WTC11 (cell line): ENCODE measurements around the gene NUDT15. TPM values are rescaled to one million over a fixed set of nuclear protein-coding genes. Genes with fewer than 3 reads are reported as not detected.

Experiments
- ATF3 ChIP-seq: sonication (generic); formaldehyde crosslinking; conservative IDR thresholded peaks from 2 replicates; pipeline ENCODE4 v1.8.1; 2022; ENCODE audit warnings: mild to moderate bottlenecking, missing genetic modification reagents
- CREB1 ChIP-seq: sonication (generic); formaldehyde crosslinking; IDR thresholded peaks from 2 replicates; pipeline ENCODE4 v1.8.0; 2023; ENCODE audit warnings: mild to moderate bottlenecking, missing genetic modification reagents
- E2F4 ChIP-seq: sonication (generic); formaldehyde crosslinking; IDR thresholded peaks from 2 replicates; pipeline ENCODE4 v1.8.1; 2022; ENCODE audit warnings: low read depth, mild to moderate bottlenecking, moderate library complexity, missing genetic modification reagents, borderline replicate concordance
- ESRRA ChIP-seq: sonication (generic); formaldehyde crosslinking; IDR thresholded peaks from 2 replicates; pipeline ENCODE4 v1.8.1; 2022; ENCODE audit warnings: mild to moderate bottlenecking, missing genetic modification reagents, borderline replicate concordance
- ETV6 ChIP-seq: sonication (generic); formaldehyde crosslinking; IDR thresholded peaks from 2 replicates; pipeline ENCODE4 v1.8.1; 2022; ENCODE audit warnings: mild to moderate bottlenecking, missing genetic modification reagents
- FOXK1 ChIP-seq: sonication (generic); formaldehyde crosslinking; IDR thresholded peaks from 2 replicates; pipeline ENCODE4 v1.8.0; 2022; ENCODE audit warnings: mild to moderate bottlenecking, moderate library complexity, missing genetic modification reagents
- GRHL2 ChIP-seq: fragments of 250-450 bp; sonication (Bioruptor Pico); IDR thresholded peaks from 2 replicates; pipeline ENCODE4 v1.8.0; 2022; ENCODE audit warnings: mild to moderate bottlenecking, moderate library complexity; ENCODE audit not compliant: insufficient replicate concordance, severe bottlenecking
- GTF2I ChIP-seq: fragments of 250-450 bp; sonication (Bioruptor Pico); conservative IDR thresholded peaks from 2 replicates; pipeline ENCODE4 v1.4.0; 2021; ENCODE audit warnings: mild to moderate bottlenecking
- HMGA2 ChIP-seq: fragments of 250-450 bp; sonication (Bioruptor Pico); IDR thresholded peaks from 2 replicates; pipeline ENCODE4 v1.4.0; 2021; ENCODE audit warnings: mild to moderate bottlenecking, moderate library complexity
- IRF1 ChIP-seq: sonication (generic); formaldehyde crosslinking; IDR thresholded peaks from 2 replicates; pipeline ENCODE4 v1.8.0; 2023; ENCODE audit warnings: missing genetic modification reagents
- NFYB ChIP-seq: sonication (generic); formaldehyde crosslinking; conservative IDR thresholded peaks from 2 replicates; pipeline ENCODE4 v1.8.0; 2022; ENCODE audit warnings: low read depth, missing genetic modification reagents
- NR1H2 ChIP-seq: sonication (generic); formaldehyde crosslinking; IDR thresholded peaks from 2 replicates; pipeline ENCODE4 v1.9.0; 2021; ENCODE audit warnings: mild to moderate bottlenecking, moderate library complexity, missing genetic modification reagents
- RORB ChIP-seq: fragments of 250-450 bp; sonication (Bioruptor Pico); IDR thresholded peaks from 2 replicates; pipeline ENCODE4 v1.9.0; 2021; ENCODE audit warnings: mild to moderate bottlenecking
- STAT6 ChIP-seq: sonication (generic); formaldehyde crosslinking; conservative IDR thresholded peaks from 2 replicates; pipeline ENCODE4 v1.8.1; 2023; ENCODE audit warnings: mild to moderate bottlenecking, low read depth, missing genetic modification reagents, moderate library complexity
- TCF7 ChIP-seq: sonication (generic); formaldehyde crosslinking; IDR thresholded peaks from 2 replicates; pipeline ENCODE4 v1.8.0; 2022; ENCODE audit warnings: mild to moderate bottlenecking, low read depth, missing genetic modification reagents, moderate library complexity
- TEAD1 ChIP-seq: sonication (generic); formaldehyde crosslinking; IDR thresholded peaks from 2 replicates; pipeline ENCODE4 v1.8.0; 2022; ENCODE audit warnings: mild to moderate bottlenecking, missing genetic modification reagents
- TEAD4 ChIP-seq: sonication (generic); formaldehyde crosslinking; IDR thresholded peaks from 2 replicates; pipeline ENCODE4 v1.8.0; 2022; ENCODE audit warnings: mild to moderate bottlenecking, missing genetic modification reagents
- USF1 ChIP-seq: sonication (generic); formaldehyde crosslinking; IDR thresholded peaks from 2 replicates; pipeline ENCODE4 v1.8.0; 2022; ENCODE audit warnings: mild to moderate bottlenecking, missing genetic modification reagents
- ZBTB43 ChIP-seq: sonication (generic); formaldehyde crosslinking; IDR thresholded peaks from 2 replicates; pipeline ENCODE4 v1.8.1; 2023; ENCODE audit warnings: mild to moderate bottlenecking, missing genetic modification reagents
- ZNF263 ChIP-seq: sonication (generic); formaldehyde crosslinking; IDR thresholded peaks from 2 replicates; pipeline ENCODE4 v1.8.1; 2022; ENCODE audit warnings: low read depth, mild to moderate bottlenecking, moderate library complexity, missing genetic modification reagents
- ZNF281 ChIP-seq: sonication (generic); formaldehyde crosslinking; IDR thresholded peaks from 2 replicates; pipeline ENCODE4 v1.8.0; 2023; ENCODE audit warnings: mild to moderate bottlenecking, missing genetic modification reagents
- ZNF396 ChIP-seq: fragments of 250-450 bp; sonication (Bioruptor Pico); IDR thresholded peaks from 2 replicates; pipeline ENCODE4 v1.8.0; 2021; ENCODE audit warnings: mild to moderate bottlenecking, moderate library complexity, borderline replicate concordance
- ZNF532 ChIP-seq: fragments of 250-450 bp; sonication (Bioruptor Pico); IDR thresholded peaks from 2 replicates; pipeline ENCODE4 v1.9.0; 2021; ENCODE audit warnings: mild to moderate bottlenecking, borderline replicate concordance
- total RNA-seq: library from RNA; stranded (reverse); gene quantifications from 3 replicates; pipeline ENCODE4 v1.2.3, GENCODE V29; 2021

Gene NUDT15
- total RNA-seq, 1 experiment from 2014 or later: 48.8 TPM

- TF ChIP-seq HMGA2: no peak
- TF ChIP-seq RORB (CRISPR knock-in tag): no peak
- TF ChIP-seq GTF2I (CRISPR knock-in tag): no peak
- peak; percentile 55; the same call in 1 of the 2 replicates for TF ChIP-seq TEAD1 (CRISPR knock-in tag)
- no peak for TF ChIP-seq TEAD4 (CRISPR knock-in tag)
- TF ChIP-seq GRHL2 (CRISPR knock-in tag): no peak
- peak; percentile 77 for TF ChIP-seq FOXK1 (CRISPR knock-in tag)
- peak; percentile 42; the same call in 1 of the 2 replicates for TF ChIP-seq NR1H2 (CRISPR knock-in tag)
- TF ChIP-seq ZNF396 (CRISPR knock-in tag): no peak
- no peak for TF ChIP-seq ZNF263 (CRISPR knock-in tag)
- peak; percentile 94 for TF ChIP-seq ZNF281 (CRISPR knock-in tag)
- TF ChIP-seq TCF7 (CRISPR knock-in tag): no peak; the same call in 1 of the 2 replicates
- peak; percentile 78; the same call in 1 of the 2 replicates for TF ChIP-seq CREB1 (CRISPR knock-in tag)
- no peak for TF ChIP-seq ATF3 (CRISPR knock-in tag)
- TF ChIP-seq ETV6 (CRISPR knock-in tag): peak; percentile 55; the same call in 1 of the 2 replicates
- TF ChIP-seq ZNF532 (CRISPR knock-in tag): 0 out of 2 replicates have a peak, but pooled peaks have one; percentile 68
- TF ChIP-seq USF1 (CRISPR knock-in tag): peak; percentile 49; the same call in 1 of the 2 replicates
- TF ChIP-seq STAT6: 0 out of 2 replicates have a peak, but pooled peaks have one; percentile 64
- TF ChIP-seq NFYB (CRISPR knock-in tag): peak; percentile 59
- peak; percentile 54; the same call in 1 of the 2 replicates for TF ChIP-seq ESRRA
- TF ChIP-seq IRF1 (CRISPR knock-in tag): peak; percentile 71; the same call in 1 of the 2 replicates
- TF ChIP-seq E2F4 (CRISPR knock-in tag): peak; percentile 98
- TF ChIP-seq ZBTB43: peak; percentile 93
Observed at GRCh38 chr13:48037346-48038173, at the start of gene NUDT15 (continued).
